IPS-NIHi7 (cell line): ENCODE data around the gene USP48.
A peak's percentile ranks its signal among the peaks of the same experiment; 100 is the strongest.

ENCODE experiments used
- DNase-seq: peaks from one replicate; pipeline ENCODE4 v3.0.0; 2012; ENCODE audit warnings: mixed read lengths; ENCODE audit errors: extremely low spot score

The USP48 gene

GRCh38 chr1:21668951-21669257 lies 114.0 kb downstream of the USP48 start:
- no peak for DNase-seq

- no peak for DNase-seq
Measured at GRCh38 chr1:21668232-21668950, 114.6 kb downstream of the USP48 start.

GRCh38 chr1:21667348-21668231 lies 115.4 kb downstream of the USP48 start:
- DNase-seq, result no peak

GRCh38 chr1:21666576-21667320 lies 116.2 kb downstream of the USP48 start:
- no peak for DNase-seq

- no peak for DNase-seq
Measured at GRCh38 chr1:21665711-21666575, 117.0 kb downstream of the USP48 start.

- no peak for DNase-seq
Measured at GRCh38 chr1:21664806-21665588, 118.0 kb downstream of the USP48 start.

- no peak for DNase-seq
Measured at GRCh38 chr1:21663951-21664805, 118.8 kb downstream of the USP48 start.

- DNase-seq, result no peak
Measured at GRCh38 chr1:21663248-21663950, 119.5 kb downstream of the USP48 start.

GRCh38 chr1:21662426-21663247 lies 120.3 kb downstream of the USP48 start:
- no peak for DNase-seq

GRCh38 chr1:21661886-21662285 lies 121.1 kb downstream of the USP48 start:
- DNase-seq, result no peak

GRCh38 chr1:21659924-21660326 lies 123.0 kb downstream of the USP48 start:
- DNase-seq, result no peak

- peak; percentile 98 for DNase-seq
Measured at GRCh38 chr1:21659099-21659923, 123.6 kb downstream of the USP48 start.

- DNase-seq, result no peak
Measured at GRCh38 chr1:21657456-21658190, 125.3 kb downstream of the USP48 start.

GRCh38 chr1:21655748-21656147 lies 127.2 kb downstream of the USP48 start:
- DNase-seq, result peak; percentile 83

GRCh38 chr1:21655259-21655658 lies 127.7 kb downstream of the USP48 start:
- DNase-seq, result no peak

GRCh38 chr1:21654209-21654608 lies 128.7 kb downstream of the USP48 start:
- no peak for DNase-seq

- no peak for DNase-seq
Measured at GRCh38 chr1:21653744-21654100, 129.2 kb downstream of the USP48 start.
